GM13976 (cell line): Measurements from ENCODE around the gene LILRB2.
"Not testable (repeated sequence)": the region's sequence is repeated elsewhere in the genome, so short reads cannot be mapped to it uniquely, and the experiment has no call there.

ENCODE experiments used
- DNase-seq: peaks from one replicate; pipeline ENCODE4 v3.0.0; 2012; ENCODE audit warnings: low spot score
- CTCF ChIP-seq: IDR thresholded peaks from 2 replicates; pipeline ENCODE4 v1.5.1; 2012; ENCODE audit warnings: borderline replicate concordance, mild to moderate bottlenecking; ENCODE audit not compliant: insufficient read depth; ENCODE audit errors: extremely low read depth, missing control alignments, control extremely low read depth
- in situ Hi-C: fragments of 300-500 bp; cut with MboI; formaldehyde crosslinking; loops from one replicate; pipeline ENCODE4 v1.12.0; 2022; ENCODE audit warnings: low sequenced_read_pairs, mixed read lengths, inconsistent platforms; ENCODE audit not compliant: unreplicated experiment

Gene LILRB2

DNA sequence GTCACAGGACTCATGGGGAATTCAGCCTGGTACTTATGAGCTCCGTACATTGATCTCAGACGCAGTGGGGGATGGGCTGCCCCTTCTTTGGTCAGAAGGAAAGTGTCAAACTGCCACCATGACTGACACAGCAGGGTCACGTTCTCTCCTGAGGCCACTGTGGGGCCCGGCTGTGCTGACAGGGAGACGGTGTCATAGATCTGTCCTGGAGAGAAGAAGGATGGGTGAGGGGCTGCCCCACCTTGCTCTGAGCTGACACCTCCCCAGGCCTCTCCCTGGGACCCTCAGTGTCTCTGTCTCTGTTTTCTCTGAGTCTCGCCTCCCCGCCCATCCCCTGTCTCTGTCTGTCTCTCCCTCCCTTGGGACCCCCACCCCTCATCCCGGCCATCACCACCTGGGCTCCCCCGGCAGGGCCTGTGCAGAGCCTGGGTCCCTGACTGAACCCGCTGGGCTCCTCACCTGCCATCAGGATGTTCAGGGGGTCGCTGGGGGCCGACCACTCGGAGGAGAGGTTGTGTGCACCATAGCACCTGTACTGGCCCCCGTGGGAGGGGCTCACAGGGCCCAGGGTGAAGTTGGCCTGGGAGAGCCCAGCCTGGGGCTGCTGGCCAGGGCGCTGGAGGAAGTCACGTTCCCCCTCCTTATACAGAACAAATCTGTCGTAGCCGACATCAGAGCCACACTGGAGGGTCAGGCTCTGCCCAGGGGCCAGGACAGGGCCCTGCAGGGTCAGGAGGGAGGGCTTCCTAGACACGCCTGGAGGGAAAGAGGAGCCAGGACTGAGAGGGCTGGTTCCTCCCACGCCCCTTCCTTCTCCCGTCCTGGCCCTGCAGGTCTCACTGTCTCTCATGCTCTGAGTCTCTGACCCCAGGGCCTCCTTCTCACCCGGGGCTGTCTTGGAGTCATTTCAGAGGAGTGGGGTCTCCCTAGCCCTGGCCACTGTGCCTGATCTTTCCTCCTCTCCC, 40.3 kb downstream of the LILRB2 start:
- DNase-seq, in situ Hi-C loops: not testable (repeated sequence)

DNA sequence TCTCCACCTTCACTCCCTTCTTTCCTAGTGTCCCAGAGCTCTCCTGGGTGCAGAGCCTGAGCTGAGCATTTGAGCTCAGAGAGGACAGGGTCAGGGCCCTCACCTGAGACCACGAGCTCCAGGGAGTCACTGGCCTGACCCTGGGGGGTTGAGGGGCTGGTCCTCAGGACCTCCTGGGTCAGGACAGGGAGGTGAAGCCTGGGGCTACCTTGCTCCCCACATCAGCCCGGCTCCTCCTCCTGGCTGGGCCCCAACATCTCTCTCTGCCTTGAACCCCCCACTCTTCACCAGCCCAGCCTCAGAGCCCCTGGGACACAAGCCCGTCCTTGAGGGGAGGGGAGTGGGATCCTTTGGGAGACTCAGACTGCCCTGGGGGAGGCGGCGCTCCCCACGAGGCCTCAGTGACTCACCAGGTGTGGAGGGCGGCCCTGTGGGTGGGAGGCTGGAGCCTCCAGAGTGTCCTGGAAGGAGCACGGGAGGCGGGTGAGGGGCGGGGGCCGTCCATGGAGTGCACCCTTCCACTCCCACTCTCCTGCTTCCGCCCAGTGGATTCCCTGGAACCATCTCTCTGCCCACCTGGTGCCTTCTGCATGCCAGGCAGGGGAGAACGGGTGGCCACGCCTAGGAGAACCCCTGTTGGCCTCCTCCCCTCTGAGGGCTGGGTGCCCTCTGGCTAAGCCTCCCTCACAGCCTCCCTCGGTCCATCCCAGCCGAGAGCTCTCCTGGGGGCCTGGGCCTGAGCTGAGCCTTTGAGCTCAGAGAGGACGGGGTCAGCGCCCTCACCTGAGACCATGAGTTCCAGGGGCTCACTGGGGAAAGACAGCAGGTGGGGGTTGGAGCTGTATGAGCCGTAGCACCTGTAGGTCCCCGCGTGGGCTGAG, 41.2 kb downstream of the LILRB2 start:
- DNase-seq = not testable (repeated sequence)
- in situ Hi-C loops = loop anchor here (10.0 kb wide), 1 partner anchor 75 kb away; no protein-coding TSS in a partner anchor

GRCh38 chr19:54233941-54234340, 47.0 kb downstream of the LILRB2 start:
- in situ Hi-C loops = loop anchor here (10.0 kb wide), 1 partner anchor 69 kb away; no protein-coding TSS in a partner anchor
- TF ChIP-seq CTCF = no peak
- DNase-seq = no peak

- in situ Hi-C loops = loop anchor here (10.0 kb wide), 1 partner anchor 67 kb away; no protein-coding TSS in a partner anchor
- TF ChIP-seq CTCF = peak; percentile 95
- DNase-seq = peak; percentile 84
These were observed 49.6 kb downstream of the LILRB2 start for GRCh38 chr19:54231077-54231931.

DNA sequence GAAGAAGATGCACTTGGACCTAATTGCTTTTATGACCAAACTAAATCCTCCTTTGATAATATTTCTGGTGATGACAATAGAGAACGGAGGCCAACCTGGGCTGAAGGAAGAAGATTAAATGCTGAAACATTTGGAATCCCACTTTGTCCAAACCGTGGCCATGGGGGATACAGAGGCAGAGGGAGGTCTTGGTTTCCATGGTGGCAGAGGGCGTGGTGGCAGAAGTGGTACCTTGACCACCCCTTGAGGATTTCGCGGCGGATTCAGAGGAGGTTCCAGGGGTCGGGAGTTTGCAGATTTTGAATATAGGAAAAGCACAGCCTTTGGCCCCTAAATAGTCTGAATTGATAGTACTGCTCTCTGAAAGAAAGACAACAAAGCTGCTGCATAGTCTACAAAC, 50.9 kb downstream of the LILRB2 start:
- in situ Hi-C loops = loop anchor here (10.0 kb wide), 1 partner anchor 65 kb away; no protein-coding TSS in a partner anchor
- no peak for TF ChIP-seq CTCF
- DNase-seq = no peak

DNA sequence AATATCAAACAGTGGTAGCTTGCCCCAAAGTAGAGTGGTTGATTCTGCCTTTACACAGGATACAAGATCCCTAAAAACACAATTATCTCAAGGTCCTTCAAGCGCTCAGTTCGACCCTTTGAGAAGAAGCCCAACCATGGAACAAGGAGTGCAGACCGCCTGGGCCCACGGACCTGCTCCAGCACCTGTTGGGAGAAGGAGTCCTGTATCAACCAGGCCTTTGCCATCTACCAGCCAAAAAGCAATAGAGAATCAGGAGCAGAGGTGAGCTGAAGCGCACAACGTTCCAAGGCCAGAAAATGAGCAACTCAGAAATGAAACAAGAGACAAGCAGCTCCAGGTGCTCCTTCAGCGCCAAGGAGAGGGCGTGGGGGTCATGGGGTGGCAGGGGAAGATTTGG, 51.8 kb downstream of the LILRB2 start:
- no peak for DNase-seq
- no peak for TF ChIP-seq CTCF
- in situ Hi-C loops = no loop called here

- DNase-seq, in situ Hi-C loops: not testable (repeated sequence)
These were observed 56.3 kb downstream of the LILRB2 start for GRCh38 chr19:54224619-54225018.

GRCh38 chr19:54223937-54224281, 57.0 kb downstream of the LILRB2 start:
- in situ Hi-C loops, DNase-seq: not testable (repeated sequence)
